GM12878 (cell line): ENCODE data around the gene MRNIP. TPM values are rescaled to one million over a fixed set of nuclear protein-coding genes. Genes with fewer than 3 reads are reported as not detected.

Experiments
- ATAC-seq: fragments of 200-7000 bp; cut with Tn5 transposase; 3 replicates; pipeline ENCODE4 v1.9.1; 2020; ENCODE audit warnings: mild to moderate bottlenecking, moderate library complexity
- BruUV-seq: library from RNA; stranded (reverse); fragments of 400-500 nt; replicated peaks from 2 replicates; lab custom pipeline; 2021; lab: Mats Ljungman, UMichigan
- CTCF ChIA-PET: fragments of 300-600 bp; sonication (Branson Sonifier 250); formaldehyde crosslinking; extraction: SDS; loops from one replicate; lab custom pipeline; 2021; ENCODE audit warnings: inconsistent platforms; lab: Yijun Ruan, JAX
- POLR2A ChIA-PET: fragments of 350-600 bp; formaldehyde crosslinking; extraction: SDS; loops from one replicate; lab custom pipeline; 2021; ENCODE audit warnings: inconsistent platforms; lab: Charles Lee
- RAD21 ChIA-PET: fragments of 300-600 bp; sonication (Branson Sonifier 250); formaldehyde crosslinking; loops from one replicate; lab custom pipeline; 2023; ENCODE audit warnings: antibody characterized with exemption; ENCODE audit not compliant: unreplicated experiment; lab: Charles Lee
- SMC1A ChIA-PET: fragments of 300-600 bp; sonication (Branson Sonifier 250); formaldehyde crosslinking; loops from one replicate; lab custom pipeline; 2023; ENCODE audit not compliant: unreplicated experiment, uncharacterized antibody; lab: Charles Lee
- DNase-seq: peaks from one replicate; pipeline ENCODE4 v3.0.0-alpha.2; 2011; ENCODE audit warnings: low read depth, low spot score
- FAIRE-seq: peaks from 3 replicates; lab custom pipeline; 2011; peaks lifted over from hg19 to GRCh38; lab: Jason Lieb, UNC
- H2AFZ ChIP-seq: 2 replicates; pipeline ENCODE4 v1.6.0; 2011; ENCODE audit warnings: low read depth, low read length, control low read depth; ENCODE audit not compliant: control insufficient read depth
- H3K27ac ChIP-seq: 2 replicates; pipeline ENCODE4 v1.5.1; 2011; ENCODE audit warnings: control low read depth; ENCODE audit not compliant: control insufficient read depth, insufficient read depth
- H3K27me3 ChIP-seq, 2 experiments: replicated peaks in 1 of 2; 2 replicates each; pipeline versions ENCODE4 v1.6.0 to v1.6.1; 2011; ENCODE audit warnings: low read length in 1 of 2; ENCODE audit not compliant: control insufficient read depth in 2 of 2, insufficient read depth in 2 of 2
- H3K36me3 ChIP-seq, 2 experiments: 2 replicates each; pipeline ENCODE4 v1.5.1; 2011; ENCODE audit warnings: low read length in 1 of 2; ENCODE audit not compliant: control insufficient read depth in 2 of 2, insufficient read depth in 2 of 2
- H3K4me1 ChIP-seq: 2 replicates; pipeline ENCODE4 v1.6.1; 2011; ENCODE audit warnings: mild to moderate bottlenecking, low read length, moderate library complexity, mixed read lengths; ENCODE audit not compliant: control insufficient read depth, insufficient read depth
- H3K4me2 ChIP-seq: 2 replicates; pipeline ENCODE4 v1.6.0; 2011; ENCODE audit warnings: control low read depth; ENCODE audit not compliant: control insufficient read depth, insufficient read depth
- H3K4me3 ChIP-seq: fragments of 200-600 bp; sonication (generic); 2 replicates; pipeline ENCODE4 v1.5.1; 2016
- H3K79me2 ChIP-seq: 2 replicates; pipeline ENCODE4 v1.6.0; 2011; ENCODE audit warnings: low read length; ENCODE audit not compliant: control insufficient read depth, insufficient read depth
- H3K9ac ChIP-seq: 2 replicates; pipeline ENCODE4 v1.8.0; 2011; ENCODE audit warnings: low read length, control low read depth, mixed read lengths; ENCODE audit not compliant: control insufficient read depth, insufficient read depth
- H3K9me3 ChIP-seq: replicated peaks from 3 replicates; pipeline ENCODE4 v1.5.1; 2011; ENCODE audit warnings: mild to moderate bottlenecking, low read length; ENCODE audit not compliant: control insufficient read depth, insufficient read depth
- H4K20me1 ChIP-seq: 2 replicates; pipeline ENCODE4 v1.6.0; 2011; ENCODE audit not compliant: control insufficient read depth, insufficient read depth
- ASH2L ChIP-seq: fragments of 300-600, 200-600 bp; sonication (generic); IDR thresholded peaks from 2 replicates; pipeline ENCODE4 v1.6.1; 2017; ENCODE audit warnings: low read depth, mild to moderate bottlenecking, borderline replicate concordance
- BACH1 ChIP-seq: fragments of 450-650 bp; IDR thresholded peaks from 2 replicates; pipeline ENCODE4 v1.6.1; 2017; ENCODE audit warnings: mild to moderate bottlenecking, borderline replicate concordance
- BMI1 ChIP-seq: fragments of 450-650 bp; IDR thresholded peaks from 2 replicates; pipeline ENCODE4 v1.6.1; 2016; ENCODE audit warnings: mild to moderate bottlenecking, moderate library complexity, borderline replicate concordance
- CBX5 ChIP-seq: sonication (generic); IDR thresholded peaks from 2 replicates; pipeline ENCODE4 v1.6.1; 2016; ENCODE audit warnings: low read depth, moderate library complexity, mild to moderate bottlenecking, inconsistent platforms
- DPF2 ChIP-seq: fragments of 450-650 bp; IDR thresholded peaks from 2 replicates; pipeline ENCODE4 v1.6.1; 2017; ENCODE audit warnings: mild to moderate bottlenecking
- EED ChIP-seq: sonication (generic); IDR thresholded peaks from 2 replicates; pipeline ENCODE4 v1.6.1; 2016; ENCODE audit warnings: antibody characterized with exemption, low read depth
- ELK1 ChIP-seq: IDR thresholded peaks from 2 replicates; pipeline ENCODE4 v1.6.1; 2012; ENCODE audit warnings: low read depth, low read length, improper control_type of control experiment
- ESRRA ChIP-seq: IDR thresholded peaks from 2 replicates; pipeline ENCODE4 v1.6.1; 2012; ENCODE audit warnings: mild to moderate bottlenecking, low read length, improper control_type of control experiment
- HDGF ChIP-seq: fragments of 450-650 bp; IDR thresholded peaks from 2 replicates; pipeline ENCODE4 v1.6.1; 2016; ENCODE audit warnings: antibody characterized with exemption
- IRF3 ChIP-seq: fragments of 450-650 bp; IDR thresholded peaks from 2 replicates; pipeline ENCODE4 v1.6.1; 2014; ENCODE audit warnings: mild to moderate bottlenecking
- MEF2A ChIP-seq: IDR thresholded peaks from 2 replicates; pipeline ENCODE4 v1.6.1; 2011; ENCODE audit warnings: low read depth, mild to moderate bottlenecking, low read length, moderate library complexity; ENCODE audit not compliant: insufficient read depth
- MTA2 ChIP-seq: fragments of 450-650 bp; IDR thresholded peaks from 2 replicates; pipeline ENCODE4 v1.6.1; 2016; ENCODE audit warnings: low read depth, mild to moderate bottlenecking, moderate library complexity
- MTA3 ChIP-seq: IDR thresholded peaks from 2 replicates; pipeline ENCODE4 v1.6.1; 2012; ENCODE audit warnings: low read length, inconsistent platforms, borderline replicate concordance
- MYC ChIP-seq: IDR thresholded peaks from 2 replicates; pipeline ENCODE4 v1.6.1; 2011; ENCODE audit warnings: mild to moderate bottlenecking, low read length, moderate library complexity, inconsistent platforms; ENCODE audit not compliant: insufficient read depth, insufficient replicate concordance, insufficient read length, severe bottlenecking
- NBN ChIP-seq: fragments of 450-650 bp; IDR thresholded peaks from 2 replicates; pipeline ENCODE4 v1.6.1; 2016
- POLR2AphosphoS5 ChIP-seq: IDR thresholded peaks from 2 replicates; pipeline ENCODE4 v1.6.1; 2011; ENCODE audit warnings: mild to moderate bottlenecking, low read length, inconsistent platforms
- SIN3A ChIP-seq: IDR thresholded peaks from 2 replicates; pipeline ENCODE4 v1.6.1; 2012; ENCODE audit warnings: low read depth, low read length, improper control_type of control experiment
- SUZ12 ChIP-seq: fragments of 200-600 bp; sonication (generic); IDR thresholded peaks from one replicate; pipeline ENCODE4 v1.6.1; 2018; ENCODE audit warnings: antibody characterized with exemption, mild to moderate bottlenecking; ENCODE audit not compliant: unreplicated experiment
- TCF3 ChIP-seq: IDR thresholded peaks from 2 replicates; pipeline ENCODE4 v1.6.1; 2012; ENCODE audit warnings: low read depth, mild to moderate bottlenecking, low read length, borderline replicate concordance; ENCODE audit not compliant: insufficient read depth
- WGBS: methylation state at CpG from one replicate; pipeline ENCODE4 v1.1.6; 2016; ENCODE audit warnings: low lambda C conversion rate; ENCODE audit not compliant: insufficient replicate concordance, insufficient coverage; ENCODE audit errors: missing lambda C conversion rate; 5-methylcytosine and 5-hydroxymethylcytosine counted together
- in situ Hi-C: fragments of 300-500 bp; cut with MboI; formaldehyde crosslinking; loops from 9 replicates; pipeline ENCODE4 v1.14.3; 2018; ENCODE audit warnings: mixed read lengths
- intact Hi-C: fragments of 100-400 bp; cut with micrococcal nuclease; formaldehyde crosslinking; loops from one replicate; pipeline ENCODE4 v1.14.2; 2022; ENCODE audit not compliant: unreplicated experiment
- polyA plus RNA-seq, 11 experiments: library from polyadenylated mRNA; depleted of rRNA in 4 of 11; unstranded in 6 of 11; stranded (reverse) in 5 of 11; fragments of >200 nt; fragmentation: Nextera tagmentation in 4 of 11; fragmentation: Illumina TruSeq in 1 of 11; extraction: Ambion mirVana in 4 of 11; extraction: Trizol in 1 of 11; gene quantifications; 1 replicate in 1 of 11; 2 replicates in 10 of 11; pipeline versions ENCODE4 v1.2.1 to v1.2.3, GENCODE V29; 2011 to 2016; ENCODE audit warnings: inconsistent platforms in 2 of 11, missing spikeins in 2 of 11, low read depth in 1 of 11
- total RNA-seq, 4 experiments: library from RNA; depleted of rRNA in 3 of 4; stranded (reverse); fragments of >200 nt in 3 of 4; fragmentation: Illumina TruSeq in 1 of 4; extraction: Trizol in 1 of 4; gene quantifications; 2 replicates each; pipeline versions ENCODE4 v1.2.1 to v1.2.3, GENCODE V29; 2013 to 2021
- TF ChIP-seq, protein P1 (sequence below): fragments of 450-650 bp; IDR thresholded peaks from 2 replicates; pipeline ENCODE4 v1.6.1; 2016; ENCODE audit warnings: mild to moderate bottlenecking

Gene MRNIP
- total and polyA plus RNA-seq, 10 of the 15 experiments (the other 5 are each of a cell fraction or from before 2014, with no cell fraction given), result 2.4 to 30.4 (median 13.1) TPM

GRCh38 chr5:179874536-179875292 is 16.1 kb upstream of the MRNIP start (continued):
- TF ChIP-seq IRF3 (no peak), MEF2A (no peak), POLR2AphosphoS5 (no peak; the same call in 1 of the 2 replicates)

- no peak for DNase-seq
- no peak for TF ChIP-seq ESRRA
- TF ChIP-seq DPF2, result no peak
- no peak for TF ChIP-seq CBX5
- TF ChIP-seq EED, result no peak
- no peak for TF ChIP-seq MTA2
- no peak for TF ChIP-seq ELK1
- no peak for TF ChIP-seq BMI1
- TF ChIP-seq MYC, result no peak
- TF ChIP-seq TCF3, result no peak
- TF ChIP-seq HDGF, result no peak
- TF ChIP-seq ASH2L, result no peak
- no peak for TF ChIP-seq BACH1
- TF ChIP-seq MTA3, result no peak
- TF ChIP-seq, protein P1, sequence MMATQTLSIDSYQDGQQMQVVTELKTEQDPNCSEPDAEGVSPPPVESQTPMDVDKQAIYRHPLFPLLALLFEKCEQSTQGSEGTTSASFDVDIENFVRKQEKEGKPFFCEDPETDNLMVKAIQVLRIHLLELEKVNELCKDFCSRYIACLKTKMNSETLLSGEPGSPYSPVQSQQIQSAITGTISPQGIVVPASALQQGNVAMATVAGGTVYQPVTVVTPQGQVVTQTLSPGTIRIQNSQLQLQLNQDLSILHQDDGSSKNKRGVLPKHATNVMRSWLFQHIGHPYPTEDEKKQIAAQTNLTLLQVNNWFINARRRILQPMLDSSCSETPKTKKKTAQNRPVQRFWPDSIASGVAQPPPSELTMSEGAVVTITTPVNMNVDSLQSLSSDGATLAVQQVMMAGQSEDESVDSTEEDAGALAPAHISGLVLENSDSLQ, result no peak
- TF ChIP-seq NBN, result no peak
- TF ChIP-seq SUZ12, result no peak
- TF ChIP-seq SIN3A, result no peak
- TF ChIP-seq, all 136 proteins: peak for 0
- FAIRE-seq (no peak), ATAC-seq (no peak)
- H4K20me1 ChIP-seq, result no peaks in the 10 kb centered on the region
- ChIA-PET POLR2A (no interaction called here), SMC1A (no interaction called here), RAD21 (no interaction called here), CTCF (no interaction called here)
- in situ Hi-C loops (no loop called here), intact Hi-C loops (no loop called here)
- no peak overlapping the region for H3K4me2 ChIP-seq
- 90% methylated on average over 2 of the region's 3 CpGs for WGBS
- no peak overlapping the region for H3K27ac ChIP-seq
- no peak overlapping the region for H3K9ac ChIP-seq
- H2AFZ ChIP-seq, result no peak overlapping the region
- H3K36me3 ChIP-seq, result peaks cover 19 to 22% of the 10 kb centered on the region in 2 experiments
- H3K79me2 ChIP-seq, result no peaks in the 10 kb centered on the region
- no peaks in the 10 kb centered on the region for H3K4me1 ChIP-seq
- H3K4me3 ChIP-seq, result no peak overlapping the region
- H3K9me3 ChIP-seq, result no peaks in the 10 kb centered on the region
- no TSS peak for BruUV-seq
- no peaks in the 10 kb centered on the region for H3K27me3 ChIP-seq
Measured at GRCh38 chr5:179874136-179874535, 15.5 kb upstream of the MRNIP start.
